Suprapubic skin (tissue), 4 donors: Measurements from ENCODE around the gene NOS1AP. TPM values are rescaled to one million over a fixed set of nuclear protein-coding genes. Genes with fewer than 3 reads are reported as not detected.

ENCODE experiments used
- total RNA-seq, 4 donors: library from RNA; depleted of rRNA; stranded (reverse); fragments of >200 nt; gene quantifications; one replicate each; pipeline ENCODE4 v1.1.0, GENCODE V29; 2016

The NOS1AP gene
- total RNA-seq, 4 donors from 2014 or later, result 1.9 to 9.5 (median 3.3) TPM

Other genes starting within 250 kb of the NOS1AP start
- 1 to 10 TPM; 2.7 to 5.2 (median 3.6) TPM for gene OLFML2B, start 45.8 kb upstream of the NOS1AP start, total RNA-seq